ENCODE data around the gene OR8B2. TPM values are rescaled to one million over a fixed set of nuclear protein-coding genes. Genes with fewer than 3 reads are reported as not detected.
"Not testable (repeated sequence)": the region's sequence is repeated elsewhere in the genome, so short reads cannot be mapped to it uniquely, and the experiment has no call there.

The OR8B2 gene
- total RNA-seq, 2 donors from 2014 or later, result not detected

DNA sequence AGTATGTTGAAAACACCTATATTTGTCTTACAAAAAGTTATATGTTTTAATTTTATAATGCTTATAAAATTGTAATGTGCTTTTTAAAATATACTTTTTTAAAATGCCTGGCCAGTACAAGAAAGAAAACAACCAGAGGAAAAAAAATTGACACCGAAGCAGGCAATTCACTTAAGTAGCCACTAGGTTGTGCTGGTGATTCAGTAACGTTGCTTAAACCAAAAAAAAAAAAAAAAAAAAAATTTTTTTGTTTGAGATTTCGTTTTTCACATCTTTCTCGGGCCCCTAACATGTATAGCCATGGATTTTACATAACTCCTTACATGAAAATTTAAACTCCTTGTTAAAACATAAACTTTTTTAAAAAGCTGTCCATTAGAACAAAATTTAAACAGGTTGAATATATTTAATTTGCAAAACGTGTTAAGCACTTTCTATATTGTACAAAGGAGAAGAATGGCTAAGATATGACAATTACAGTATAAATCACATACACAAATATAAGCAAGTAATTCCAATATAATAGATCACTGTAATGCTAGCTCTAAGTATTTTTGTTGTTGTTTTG is 31.1 kb upstream of the OR8B2 start:
- WGBS, 2 donors, result 17 to 18% methylated on average over 5 of the region's 5 CpGs
- intact Hi-C loops (cut with DNase I), result loop anchor here (10.0 kb wide), 1 partner anchor 169 kb away; no protein-coding TSS in a partner anchor

GRCh38 chr11:124409906-124410305 is 25.6 kb upstream of the OR8B2 start:
- no peak overlapping the region for H3K4me3 ChIP-seq
- no peaks in the 10 kb centered on the region for H3K36me3 ChIP-seq (replicated peaks in 1 of 2; ENCODE audit: insufficient read depth in 1 of 2, low read depth in 2 of 2)
- no peak overlapping the region for H3K27ac ChIP-seq
- DNase-seq (no peak), ATAC-seq (no peak)
- no peaks in the 10 kb centered on the region for H3K9me3 ChIP-seq
- H3K4me1 ChIP-seq, result no peaks in the 10 kb centered on the region
- intact Hi-C loops (cut with DNase I), result loop anchor here (10.0 kb wide), 1 partner anchor 175 kb away; no protein-coding TSS in a partner anchor
- no peaks in the 10 kb centered on the region for H3K27me3 ChIP-seq
- 68 to 75% methylated on average over 7 of the region's 7 CpGs for WGBS, 2 donors
- TF ChIP-seq CTCF (IDR thresholded peaks at IDR 0.05) (no peak), POLR2A (IDR thresholded peaks at IDR 0.05) (no peak)

More for the DNA sequence above, 31.1 kb upstream of the OR8B2 start:
- Histone ChIP-seq H3K27me3 (no peaks in the 10 kb centered on the region), H3K27ac (no peak overlapping the region), H3K36me3 (replicated peaks in 1 of 2; ENCODE audit: insufficient read depth in 1 of 2, low read depth in 2 of 2) (no peaks in the 10 kb centered on the region), H3K4me1 (no peaks in the 10 kb centered on the region), H3K9me3 (no peaks in the 10 kb centered on the region), H3K4me3 (no peak overlapping the region)
- peak in 1 of 4 donors; percentile 8 for DNase-seq
- no peak for ATAC-seq
- TF ChIP-seq POLR2A (IDR thresholded peaks at IDR 0.05) (no peak), CTCF (IDR thresholded peaks at IDR 0.05) (peak; percentile 14 to 65 (median 52))

GRCh38 chr11:124405581-124405980 is 21.3 kb upstream of the OR8B2 start:
- ATAC-seq (no peak), DNase-seq (no peak)
- WGBS, 2 donors, result 49 to 59% methylated on average over 2 of the region's 2 CpGs
- Histone ChIP-seq H3K4me1 (no peaks in the 10 kb centered on the region), H3K36me3 (replicated peaks in 1 of 2; ENCODE audit: insufficient read depth in 1 of 2, low read depth in 2 of 2) (no peaks in the 10 kb centered on the region), H3K27me3 (no peaks in the 10 kb centered on the region), H3K9me3 (no peaks in the 10 kb centered on the region), H3K4me3 (no peak overlapping the region), H3K27ac (no peak overlapping the region)
- intact Hi-C loops (cut with DNase I), result no loop called here
- no peak for TF ChIP-seq POLR2A (IDR thresholded peaks at IDR 0.05)
- no peak for TF ChIP-seq CTCF (IDR thresholded peaks at IDR 0.05)

DNA sequence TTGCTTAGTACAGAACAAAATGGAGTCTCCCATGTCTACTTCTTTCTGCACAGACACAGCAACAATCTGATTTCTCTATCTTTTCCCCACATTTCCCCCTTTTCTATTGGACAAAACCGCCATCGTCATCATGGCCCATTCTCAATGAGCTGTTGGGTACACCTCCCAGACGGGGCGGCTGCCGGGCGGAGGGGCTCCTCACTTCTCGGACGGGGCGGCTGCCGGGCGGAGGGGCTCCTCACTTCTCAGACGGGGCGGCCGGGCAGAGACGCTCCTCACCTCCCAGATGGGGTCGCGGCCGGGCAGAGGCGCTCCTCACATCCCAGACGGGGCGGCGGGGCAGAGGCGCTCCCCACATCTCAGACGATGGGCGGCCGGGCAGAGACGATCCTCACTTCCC is 18.9 kb upstream of the OR8B2 start:
- intact Hi-C loops (cut with DNase I); H3K9me3 ChIP-seq; H3K27ac ChIP-seq; H3K27me3 ChIP-seq; H3K4me3 ChIP-seq; H3K4me1 ChIP-seq; ATAC-seq; H3K36me3 ChIP-seq (replicated peaks in 1 of 2; ENCODE audit: insufficient read depth in 1 of 2, low read depth in 2 of 2); DNase-seq: not testable (repeated sequence)
- 84 to 90% methylated on average over 8 of the region's 27 CpGs for WGBS, 2 donors

DNA sequence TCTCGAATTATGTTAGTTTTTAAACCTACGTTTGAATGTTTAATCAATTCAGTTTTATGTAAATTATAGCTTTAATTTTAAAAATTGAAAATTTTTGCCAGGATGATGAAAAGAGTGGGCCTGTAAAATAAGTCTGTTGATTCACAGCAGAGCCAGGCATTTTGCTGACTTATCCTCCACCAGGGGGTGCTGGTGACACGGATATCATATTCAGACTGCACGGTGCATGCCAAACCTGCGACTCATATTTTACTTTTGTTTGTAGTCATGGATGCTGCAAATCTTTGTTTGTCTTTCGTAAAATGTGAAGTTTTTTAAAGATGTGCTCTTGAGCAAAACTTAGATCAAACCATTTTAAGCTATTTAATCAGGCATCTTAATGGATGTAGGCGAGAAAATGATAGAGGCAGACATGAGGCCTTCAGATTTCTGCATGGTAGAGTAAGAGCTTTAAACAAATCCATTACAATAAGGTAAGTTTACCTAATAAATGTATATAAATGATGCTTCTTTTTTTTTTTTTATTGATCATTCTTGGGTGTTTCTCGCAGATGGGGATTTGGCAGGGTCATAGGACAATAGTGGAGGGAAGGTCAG is 18.1 kb upstream of the OR8B2 start:
- Histone ChIP-seq H3K4me3 (no peak overlapping the region), H3K27ac (no peak overlapping the region), H3K36me3 (replicated peaks in 1 of 2; ENCODE audit: insufficient read depth in 1 of 2, low read depth in 2 of 2) (no peaks in the 10 kb centered on the region), H3K27me3 (no peaks in the 10 kb centered on the region), H3K4me1 (no peaks in the 10 kb centered on the region), H3K9me3 (no peaks in the 10 kb centered on the region)
- WGBS, 2 donors, result 30 to 33% methylated on average over 8 of the region's 8 CpGs
- ATAC-seq, result peak; percentile 70
- no peak for TF ChIP-seq POLR2A (IDR thresholded peaks at IDR 0.05)
- TF ChIP-seq CTCF (IDR thresholded peaks at IDR 0.05), result peak; percentile 23 to 66 (median 44)
- intact Hi-C loops (cut with DNase I), result no loop called here
- DNase-seq, result peak; percentile 53 to 74 (median 65)

Data from body of pancreas (tissue), 4 donors.